Measurements from ENCODE around the gene PIK3R3. TPM values are rescaled to one million over a fixed set of nuclear protein-coding genes. Genes with fewer than 3 reads are reported as not detected.

Gene PIK3R3
- total RNA-seq, 4 donors from 2014 or later = 16.7 to 91.0 (median 49.0) TPM

- TF ChIP-seq CTCF (IDR thresholded peaks at IDR 0.05; ENCODE audit: low read depth) = no peak
These were observed 34.4 kb upstream of the PIK3R3 start for GRCh38 chr1:46166521-46167462.

- TF ChIP-seq CTCF (IDR thresholded peaks at IDR 0.05; ENCODE audit: low read depth) = no peak
These were observed 27.8 kb upstream of the PIK3R3 start for GRCh38 chr1:46160212-46160611.

GRCh38 chr1:46159516-46159915 is 27.1 kb upstream of the PIK3R3 start:
- no peak for TF ChIP-seq CTCF (IDR thresholded peaks at IDR 0.05; ENCODE audit: low read depth)

GRCh38 chr1:46158312-46159281 is 26.2 kb upstream of the PIK3R3 start:
- no peak for TF ChIP-seq CTCF (IDR thresholded peaks at IDR 0.05; ENCODE audit: low read depth)

- TF ChIP-seq CTCF (IDR thresholded peaks at IDR 0.05; ENCODE audit: low read depth) = no peak
These were observed 25.5 kb upstream of the PIK3R3 start for GRCh38 chr1:46157916-46158311.

- no peak for TF ChIP-seq CTCF (IDR thresholded peaks at IDR 0.05; ENCODE audit: low read depth)
These were observed 21.3 kb upstream of the PIK3R3 start for GRCh38 chr1:46153732-46154131.

- TF ChIP-seq CTCF (IDR thresholded peaks at IDR 0.05; ENCODE audit: low read depth) = no peak
These were observed 20.8 kb upstream of the PIK3R3 start for GRCh38 chr1:46153228-46153627.

Measured in subcutaneous adipose tissue (tissue), 4 donors.